Hepatocyte (in vitro differentiated cells): ENCODE data around the gene PPP1R14D. TPM values are rescaled to one million over a fixed set of nuclear protein-coding genes. Genes with fewer than 3 reads are reported as not detected.

Source experiments
- DNase-seq: peaks from one replicate; pipeline ENCODE4 v3.0.0-alpha.2; 2016; ENCODE audit warnings: low spot score
- H2AFZ ChIP-seq: fragments of 200-600 bp; sonication (generic); 2 replicates; pipeline ENCODE4 v1.6.0; 2016; ENCODE audit warnings: antibody characterized with exemption, mild to moderate bottlenecking
- H3K27ac ChIP-seq: fragments of 200-600 bp; sonication (generic); 2 replicates; pipeline ENCODE4 v1.5.1; 2016; ENCODE audit warnings: mild to moderate bottlenecking
- H3K27me3 ChIP-seq: fragments of 200-600 bp; sonication (generic); 2 replicates; pipeline ENCODE4 v1.6.1; 2016
- H3K36me3 ChIP-seq: fragments of 200-600 bp; sonication (generic); replicated peaks from 2 replicates; pipeline ENCODE4 v1.5.1; 2016; ENCODE audit warnings: low read depth; ENCODE audit not compliant: insufficient read depth
- H3K4me1 ChIP-seq: fragments of 200-600 bp; sonication (generic); 2 replicates; pipeline ENCODE4 v1.5.1; 2016; ENCODE audit warnings: mild to moderate bottlenecking, moderate library complexity; ENCODE audit not compliant: insufficient read depth
- H3K4me2 ChIP-seq: fragments of 200-600 bp; sonication (generic); 2 replicates; pipeline ENCODE4 v1.6.0; 2016
- H3K4me3 ChIP-seq: fragments of 200-600 bp; sonication (generic); 2 replicates; pipeline ENCODE4 v1.5.1; 2016; ENCODE audit warnings: mild to moderate bottlenecking
- H3K79me2 ChIP-seq: fragments of 200-600 bp; sonication (generic); 2 replicates; pipeline ENCODE4 v1.6.0; 2017; ENCODE audit warnings: mild to moderate bottlenecking
- H3K9me2 ChIP-seq: fragments of 200-600 bp; sonication (generic); replicated peaks from 2 replicates; pipeline ENCODE4 v1.6.0; 2017; ENCODE audit warnings: mild to moderate bottlenecking; ENCODE audit not compliant: insufficient read depth
- H3K9me3 ChIP-seq: fragments of 200-600 bp; sonication (generic); 2 replicates; pipeline ENCODE4 v1.5.1; 2016; ENCODE audit warnings: low read depth, mild to moderate bottlenecking
- H4K20me1 ChIP-seq: fragments of 200-600 bp; sonication (generic); 2 replicates; pipeline ENCODE4 v1.6.0; 2016; ENCODE audit warnings: mild to moderate bottlenecking; ENCODE audit not compliant: insufficient read depth, poor library complexity, severe bottlenecking
- EZH2 ChIP-seq: fragments of 200-600 bp; sonication (generic); IDR thresholded peaks from 2 replicates; pipeline ENCODE4 v1.6.1; 2016; ENCODE audit warnings: antibody characterized with exemption, mild to moderate bottlenecking, borderline replicate concordance
- EZH2phosphoT487 ChIP-seq: fragments of 200-600 bp; sonication (generic); IDR thresholded peaks from one replicate; pipeline ENCODE4 v1.6.1; 2018; ENCODE audit warnings: antibody characterized with exemption, mild to moderate bottlenecking, low read depth, moderate library complexity; ENCODE audit not compliant: unreplicated experiment, severe bottlenecking
- whole genome bisulfite sequencing: methylation state at CpG from one replicate; pipeline ENCODE4 v1.1.6; 2016; ENCODE audit warnings: low lambda C conversion rate; ENCODE audit errors: missing lambda C conversion rate; 5-methylcytosine and 5-hydroxymethylcytosine counted together
- polyA plus RNA-seq: library from polyadenylated mRNA; unstranded; fragments of >200 nt; fragmentation: Nextera tagmentation; extraction: Ambion mirVana; gene quantifications from 2 replicates; pipeline ENCODE4 v1.2.1, GENCODE V29; 2016
- total RNA-seq: library from RNA; depleted of rRNA; stranded (reverse); fragments of >200 nt; gene quantifications from 2 replicates; pipeline ENCODE4 v1.2.3, GENCODE V29; 2014
- TF ChIP-seq, protein P1 (sequence below): fragments of 200-600 bp; sonication (generic); IDR thresholded peaks from 2 replicates; pipeline ENCODE4 v1.5.1; 2016; ENCODE audit warnings: antibody characterized with exemption, mild to moderate bottlenecking; ENCODE audit not compliant: poor library complexity

The PPP1R14D gene
- total and polyA plus RNA-seq, 2 experiments from 2014 or later: 0.47 TPM; not detected in 1

DNA sequence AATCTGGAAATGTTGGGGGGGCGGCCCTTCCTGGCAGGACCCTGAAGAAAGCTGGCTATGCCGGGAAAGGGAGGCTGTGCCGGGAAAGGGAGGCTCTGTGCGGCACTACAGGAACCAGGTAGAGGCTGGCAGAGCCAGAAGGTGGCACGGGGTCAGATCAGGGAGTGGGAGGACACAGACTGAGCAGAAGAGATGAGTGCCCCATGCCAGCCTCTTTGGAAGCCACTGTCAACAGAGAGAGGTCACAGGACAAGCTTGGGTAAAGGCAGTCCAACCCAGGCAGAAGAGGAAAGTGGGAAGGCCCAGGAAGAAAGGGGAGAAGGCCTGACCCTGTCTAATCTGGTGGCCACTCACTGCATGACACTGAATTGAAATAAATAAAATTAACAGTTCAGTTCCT, 57.3 kb downstream of the PPP1R14D start:
- H4K20me1 ChIP-seq: no peaks in the 10 kb centered on the region
- WGBS: 98% methylated on average over 5 of the region's 5 CpGs
- H3K79me2 ChIP-seq: no peaks in the 10 kb centered on the region
- H3K36me3 ChIP-seq: no peaks in the 10 kb centered on the region
- TF ChIP-seq, protein P1, sequence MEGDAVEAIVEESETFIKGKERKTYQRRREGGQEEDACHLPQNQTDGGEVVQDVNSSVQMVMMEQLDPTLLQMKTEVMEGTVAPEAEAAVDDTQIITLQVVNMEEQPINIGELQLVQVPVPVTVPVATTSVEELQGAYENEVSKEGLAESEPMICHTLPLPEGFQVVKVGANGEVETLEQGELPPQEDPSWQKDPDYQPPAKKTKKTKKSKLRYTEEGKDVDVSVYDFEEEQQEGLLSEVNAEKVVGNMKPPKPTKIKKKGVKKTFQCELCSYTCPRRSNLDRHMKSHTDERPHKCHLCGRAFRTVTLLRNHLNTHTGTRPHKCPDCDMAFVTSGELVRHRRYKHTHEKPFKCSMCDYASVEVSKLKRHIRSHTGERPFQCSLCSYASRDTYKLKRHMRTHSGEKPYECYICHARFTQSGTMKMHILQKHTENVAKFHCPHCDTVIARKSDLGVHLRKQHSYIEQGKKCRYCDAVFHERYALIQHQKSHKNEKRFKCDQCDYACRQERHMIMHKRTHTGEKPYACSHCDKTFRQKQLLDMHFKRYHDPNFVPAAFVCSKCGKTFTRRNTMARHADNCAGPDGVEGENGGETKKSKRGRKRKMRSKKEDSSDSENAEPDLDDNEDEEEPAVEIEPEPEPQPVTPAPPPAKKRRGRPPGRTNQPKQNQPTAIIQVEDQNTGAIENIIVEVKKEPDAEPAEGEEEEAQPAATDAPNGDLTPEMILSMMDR: no peak
- TF ChIP-seq EZH2: no peak
- no peak overlapping the region for H3K4me3 ChIP-seq
- DNase-seq: no peak
- H3K27ac ChIP-seq: no peak overlapping the region
- H3K4me1 ChIP-seq: peaks cover 19% of the 10 kb centered on the region
- H3K27me3 ChIP-seq: no peaks in the 10 kb centered on the region
- no peaks in the 10 kb centered on the region for H3K9me3 ChIP-seq
- no peak overlapping the region for H3K4me2 ChIP-seq
- no peak overlapping the region for H2AFZ ChIP-seq
- no peaks in the 10 kb centered on the region for H3K9me2 ChIP-seq

DNA sequence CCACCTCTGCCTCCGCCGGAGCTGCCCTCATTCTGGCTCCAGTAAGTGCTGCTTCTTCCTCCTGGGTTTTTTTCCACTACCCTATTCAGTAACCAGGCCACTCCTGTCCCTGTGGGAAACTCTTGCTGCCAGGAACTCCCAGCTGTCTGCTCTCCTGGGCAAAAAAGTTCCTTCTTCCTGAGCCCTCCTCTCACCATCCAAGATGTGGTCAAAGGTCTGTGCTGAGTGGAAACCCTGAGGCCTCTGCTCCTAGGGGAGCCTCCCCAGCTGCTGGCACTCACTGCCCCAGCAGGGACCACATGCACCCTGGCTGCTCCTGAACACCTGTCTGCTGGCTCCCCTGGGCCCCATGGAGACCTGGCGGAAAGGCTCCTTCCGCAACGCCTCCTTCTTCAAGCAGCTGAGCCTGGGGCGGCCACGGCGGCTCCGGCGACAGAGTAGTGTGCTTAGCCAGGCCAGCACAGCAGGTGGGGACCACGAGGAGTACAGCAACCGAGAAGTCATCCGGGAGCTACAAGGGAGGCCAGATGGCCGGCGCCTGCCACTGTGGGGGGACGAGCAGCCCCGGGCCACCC, 58.3 kb downstream of the PPP1R14D start:
- Histone ChIP-seq H2AFZ (no peak overlapping the region), H3K4me1 (peaks cover 24% of the 10 kb centered on the region), H3K9me2 (no peaks in the 10 kb centered on the region), H4K20me1 (no peaks in the 10 kb centered on the region), H3K27ac (peak overlapping the region; percentile 81), H3K27me3 (no peaks in the 10 kb centered on the region), H3K4me3 (no peak overlapping the region), H3K79me2 (no peaks in the 10 kb centered on the region), H3K36me3 (no peaks in the 10 kb centered on the region), H3K9me3 (no peaks in the 10 kb centered on the region), H3K4me2 (no peak overlapping the region)
- TF ChIP-seq, protein P1: no peak
- no peak for TF ChIP-seq EZH2phosphoT487
- no peak for TF ChIP-seq EZH2
- WGBS: 90% methylated on average over 17 of the region's 17 CpGs
- DNase-seq: no peak

DNA sequence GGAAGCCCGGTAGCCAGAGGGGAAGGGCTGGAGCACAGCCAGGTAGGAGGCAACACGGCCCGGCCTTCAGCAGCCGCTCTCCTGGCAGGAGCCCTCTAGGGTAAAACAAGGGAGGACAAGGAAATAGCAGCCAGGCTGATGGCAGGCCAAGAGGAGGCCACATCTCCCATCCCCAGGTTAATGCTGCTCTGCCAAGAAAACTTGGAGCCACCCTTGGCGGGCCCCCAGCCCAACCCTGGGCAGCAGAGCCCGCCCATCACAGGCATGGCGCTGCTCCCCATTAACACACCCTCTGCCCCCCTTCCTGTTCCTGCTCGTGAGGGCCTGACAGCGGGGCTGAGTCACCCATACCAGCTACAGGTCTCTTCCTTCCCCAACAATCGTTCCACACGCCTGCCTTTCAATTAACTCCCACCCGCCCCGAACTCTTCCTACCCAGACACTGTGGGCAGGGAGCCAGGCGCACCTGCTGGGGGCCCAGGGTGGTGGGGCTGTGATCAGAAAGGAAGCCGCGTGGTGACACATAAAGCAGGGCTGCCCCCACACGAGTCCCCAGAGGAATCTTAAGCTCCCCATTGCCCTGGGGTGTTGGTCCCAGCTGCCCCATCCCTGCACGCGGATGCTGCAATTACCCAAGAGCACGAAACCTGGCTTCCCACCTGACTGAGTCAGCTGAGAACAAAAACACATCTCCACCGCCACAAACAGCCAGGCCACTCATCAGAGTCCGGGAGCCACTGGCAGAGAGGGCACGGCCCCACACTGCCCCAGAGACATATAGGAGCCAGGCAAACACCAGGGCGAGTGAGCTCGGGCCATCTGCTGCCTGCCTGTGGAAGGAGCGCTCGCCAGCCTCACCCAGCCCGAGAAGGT, 59.0 kb downstream of the PPP1R14D start, which contains the start of gene C15orf62:
C15orf62 (plus strand) TSS at position 707 of the 873 bp plus-strand sequence. CDS start 516 bp downstream, outside the sequence.
- peak within 1 kb of the TSS; percentile 81 for H3K27ac ChIP-seq
- H2AFZ ChIP-seq: no peak within 1 kb of the TSS
- DNase-seq: peak; percentile 72
- no peaks in the 10 kb centered on the region for H4K20me1 ChIP-seq
- no peaks in the 10 kb centered on the region for H3K9me2 ChIP-seq
- no peaks in the 10 kb centered on the region for H3K79me2 ChIP-seq
- H3K4me1 ChIP-seq: peaks cover 31% of the 10 kb centered on the region
- WGBS: 79% methylated on average over 28 of the region's 28 CpGs
- H3K4me3 ChIP-seq: no peak within 1 kb of the TSS
- TF ChIP-seq EZH2 (no peak), EZH2phosphoT487 (no peak)
- TF ChIP-seq, protein P1: no peak
- no peaks in the 10 kb centered on the region for H3K27me3 ChIP-seq
- no peak within 1 kb of the TSS for H3K4me2 ChIP-seq
- H3K36me3 ChIP-seq: no peaks in the 10 kb centered on the region
- H3K9me3 ChIP-seq: no peaks in the 10 kb centered on the region
